Endodermal cell (in vitro differentiated cells): Measurements from ENCODE around the gene VKORC1. TPM values are rescaled to one million over a fixed set of nuclear protein-coding genes. Genes with fewer than 3 reads are reported as not detected.

Experiments used
- DNase-seq: peaks from one replicate; pipeline ENCODE4 v3.0.0-alpha.2; 2017
- H3K27ac ChIP-seq: 2 replicates; pipeline ENCODE4 v1.5.1; 2013; ENCODE audit warnings: mild to moderate bottlenecking, low read depth, low read length, moderate library complexity
- H3K27me3 ChIP-seq: 2 replicates; pipeline ENCODE4 v1.6.1; 2013; ENCODE audit warnings: mild to moderate bottlenecking, low read length, moderate library complexity; ENCODE audit not compliant: insufficient read depth, control insufficient read depth, poor library complexity, severe bottlenecking
- H3K36me3 ChIP-seq: 2 replicates; pipeline ENCODE4 v1.7.0; 2013; ENCODE audit warnings: mild to moderate bottlenecking, low read length, moderate library complexity; ENCODE audit not compliant: control insufficient read depth, insufficient read depth
- H3K4me1 ChIP-seq: one replicate; pipeline ENCODE4 v1.7.0; 2013; ENCODE audit warnings: low read length; ENCODE audit not compliant: control insufficient read depth, insufficient read depth
- H3K4me3 ChIP-seq: 2 replicates; pipeline ENCODE4 v1.5.1; 2013; ENCODE audit warnings: mild to moderate bottlenecking, low read length, moderate library complexity
- H3K9ac ChIP-seq: 2 replicates; pipeline ENCODE4 v1.6.1; 2013; ENCODE audit warnings: mild to moderate bottlenecking, low read length, moderate library complexity; ENCODE audit not compliant: poor library complexity, severe bottlenecking; ENCODE audit errors: extremely low read depth
- H3K9me3 ChIP-seq: 2 replicates; pipeline ENCODE4 v1.6.1; 2013; ENCODE audit warnings: mild to moderate bottlenecking, low read length, moderate library complexity; ENCODE audit not compliant: control insufficient read depth
- H3K27ac Mint-ChIP-seq: 2 replicates; pipeline ENCODE4 v1.8.0; 2020; ENCODE audit warnings: mixed read lengths
- H3K27me3 Mint-ChIP-seq: 2 replicates; pipeline ENCODE4 v1.8.0; 2021; ENCODE audit warnings: mild to moderate bottlenecking, mixed read lengths; ENCODE audit not compliant: insufficient read depth
- H3K36me3 Mint-ChIP-seq: 2 replicates; pipeline ENCODE4 v1.8.0; 2020; ENCODE audit warnings: low read depth, mixed read lengths
- H3K4me1 Mint-ChIP-seq: 2 replicates; pipeline ENCODE4 v1.8.0; 2020; ENCODE audit warnings: mixed read lengths
- H3K4me3 Mint-ChIP-seq: 2 replicates; pipeline ENCODE4 v1.8.0; 2020; ENCODE audit warnings: mild to moderate bottlenecking, moderate library complexity, mixed read lengths
- H3K9me3 Mint-ChIP-seq: 2 replicates; pipeline ENCODE4 v1.8.0; 2020; ENCODE audit warnings: mild to moderate bottlenecking, mixed read lengths
- WGBS, 2 experiments: methylation state at CpG; one replicate each; pipeline versions ENCODE4 v1.1.5 to v1.1.7; 2013; ENCODE audit warnings: missing lambda C conversion rate in 2 of 2, mixed read lengths in 1 of 2; ENCODE audit not compliant: insufficient coverage in 1 of 2, insufficient read length in 1 of 2; 5-methylcytosine and 5-hydroxymethylcytosine counted together
- total RNA-seq, 2 donors: library from RNA; stranded (reverse); fragmentation: NEBNext Ultra II Directional in 1 of 2; extraction: Animal tissue kit (Norgen Biotek cat#: 25700) in 1 of 2; gene quantifications; 2 replicates in 1 of 2; 3 replicates in 1 of 2; pipeline ENCODE4 v1.2.1, GENCODE V29; 2021
- TF ChIP-seq, protein P1 (sequence below): fragments of 200-600 bp; sonication (generic); conservative IDR thresholded peaks from 2 replicates; pipeline ENCODE4 v1.5.0; 2021; ENCODE audit warnings: antibody characterized with exemption, mild to moderate bottlenecking

Gene VKORC1
- total RNA-seq, 2 donors from 2014 or later = 53.7 to 63.0 TPM

DNA sequence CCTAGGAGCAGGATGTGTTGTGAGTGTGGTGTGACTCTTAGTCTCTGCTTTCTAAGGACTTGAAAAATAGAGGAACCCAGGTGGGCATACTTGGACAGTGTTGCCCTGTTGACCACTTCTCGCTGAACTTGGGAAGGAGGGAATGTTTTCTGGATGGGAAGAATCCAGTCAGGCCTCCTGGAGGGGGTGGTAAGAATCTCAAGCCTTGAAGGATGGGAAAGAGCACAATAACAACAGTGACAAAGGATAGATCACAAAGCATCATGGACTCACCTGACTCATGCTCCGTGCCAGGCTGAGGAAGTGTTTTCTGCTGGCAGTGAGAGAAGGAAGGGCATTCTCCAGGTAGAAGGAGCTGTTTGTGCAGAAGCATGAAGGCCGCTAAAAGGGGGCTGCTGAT, 31.2 kb upstream of the VKORC1 start:
- WGBS, 2 experiments = 94 to 100% methylated on average over 3 of the region's 3 CpGs
- no peak overlapping the region for H3K27ac Mint-ChIP-seq
- H3K9me3 Mint-ChIP-seq = no peaks in the 10 kb centered on the region
- Histone ChIP-seq H3K9ac (no peak overlapping the region), H3K4me1 (no peaks in the 10 kb centered on the region), H3K27ac (no peak overlapping the region), H3K4me3 (no peak overlapping the region), H3K9me3 (no peaks in the 10 kb centered on the region), H3K36me3 (peaks cover 26% of the 10 kb centered on the region), H3K27me3 (no peaks in the 10 kb centered on the region)
- DNase-seq = no peak
- H3K4me1 Mint-ChIP-seq = no peaks in the 10 kb centered on the region
- no peaks in the 10 kb centered on the region for H3K27me3 Mint-ChIP-seq
- TF ChIP-seq, protein P1, sequence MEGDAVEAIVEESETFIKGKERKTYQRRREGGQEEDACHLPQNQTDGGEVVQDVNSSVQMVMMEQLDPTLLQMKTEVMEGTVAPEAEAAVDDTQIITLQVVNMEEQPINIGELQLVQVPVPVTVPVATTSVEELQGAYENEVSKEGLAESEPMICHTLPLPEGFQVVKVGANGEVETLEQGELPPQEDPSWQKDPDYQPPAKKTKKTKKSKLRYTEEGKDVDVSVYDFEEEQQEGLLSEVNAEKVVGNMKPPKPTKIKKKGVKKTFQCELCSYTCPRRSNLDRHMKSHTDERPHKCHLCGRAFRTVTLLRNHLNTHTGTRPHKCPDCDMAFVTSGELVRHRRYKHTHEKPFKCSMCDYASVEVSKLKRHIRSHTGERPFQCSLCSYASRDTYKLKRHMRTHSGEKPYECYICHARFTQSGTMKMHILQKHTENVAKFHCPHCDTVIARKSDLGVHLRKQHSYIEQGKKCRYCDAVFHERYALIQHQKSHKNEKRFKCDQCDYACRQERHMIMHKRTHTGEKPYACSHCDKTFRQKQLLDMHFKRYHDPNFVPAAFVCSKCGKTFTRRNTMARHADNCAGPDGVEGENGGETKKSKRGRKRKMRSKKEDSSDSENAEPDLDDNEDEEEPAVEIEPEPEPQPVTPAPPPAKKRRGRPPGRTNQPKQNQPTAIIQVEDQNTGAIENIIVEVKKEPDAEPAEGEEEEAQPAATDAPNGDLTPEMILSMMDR = no peak
- H3K4me3 Mint-ChIP-seq = no peak overlapping the region
- H3K36me3 Mint-ChIP-seq = peaks cover 29% of the 10 kb centered on the region

DNA sequence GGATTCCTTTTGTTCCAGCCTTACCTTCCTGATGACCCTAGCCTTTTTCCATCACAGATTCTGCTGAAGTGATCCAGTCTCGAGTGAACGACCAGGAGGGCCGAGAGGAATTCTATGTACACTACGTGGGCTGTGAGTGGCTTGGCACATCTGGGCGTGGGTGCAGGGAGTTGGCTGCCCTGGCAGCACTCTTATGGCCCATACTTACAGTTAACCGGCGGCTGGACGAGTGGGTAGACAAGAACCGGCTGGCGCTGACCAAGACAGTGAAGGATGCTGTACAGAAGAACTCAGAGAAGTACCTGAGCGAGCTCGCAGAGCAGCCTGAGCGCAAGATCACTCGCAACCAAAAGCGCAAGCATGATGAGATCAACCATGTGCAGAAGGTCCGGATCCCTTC, 25.5 kb upstream of the VKORC1 start:
- no peak for DNase-seq
- Histone ChIP-seq H3K9me3 (no peaks in the 10 kb centered on the region), H3K4me3 (no peak overlapping the region), H3K27ac (no peak overlapping the region), H3K9ac (no peak overlapping the region), H3K36me3 (peaks cover 37% of the 10 kb centered on the region), H3K4me1 (no peaks in the 10 kb centered on the region), H3K27me3 (no peaks in the 10 kb centered on the region)
- H3K27me3 Mint-ChIP-seq = no peaks in the 10 kb centered on the region
- no peak overlapping the region for H3K4me3 Mint-ChIP-seq
- peaks cover 38% of the 10 kb centered on the region for H3K36me3 Mint-ChIP-seq
- 96 to 97% methylated on average over 16 of the region's 16 CpGs for WGBS, 2 experiments
- no peak overlapping the region for H3K27ac Mint-ChIP-seq
- TF ChIP-seq, protein P1 = no peak
- no peaks in the 10 kb centered on the region for H3K9me3 Mint-ChIP-seq
- peaks cover 7% of the 10 kb centered on the region for H3K4me1 Mint-ChIP-seq

DNA sequence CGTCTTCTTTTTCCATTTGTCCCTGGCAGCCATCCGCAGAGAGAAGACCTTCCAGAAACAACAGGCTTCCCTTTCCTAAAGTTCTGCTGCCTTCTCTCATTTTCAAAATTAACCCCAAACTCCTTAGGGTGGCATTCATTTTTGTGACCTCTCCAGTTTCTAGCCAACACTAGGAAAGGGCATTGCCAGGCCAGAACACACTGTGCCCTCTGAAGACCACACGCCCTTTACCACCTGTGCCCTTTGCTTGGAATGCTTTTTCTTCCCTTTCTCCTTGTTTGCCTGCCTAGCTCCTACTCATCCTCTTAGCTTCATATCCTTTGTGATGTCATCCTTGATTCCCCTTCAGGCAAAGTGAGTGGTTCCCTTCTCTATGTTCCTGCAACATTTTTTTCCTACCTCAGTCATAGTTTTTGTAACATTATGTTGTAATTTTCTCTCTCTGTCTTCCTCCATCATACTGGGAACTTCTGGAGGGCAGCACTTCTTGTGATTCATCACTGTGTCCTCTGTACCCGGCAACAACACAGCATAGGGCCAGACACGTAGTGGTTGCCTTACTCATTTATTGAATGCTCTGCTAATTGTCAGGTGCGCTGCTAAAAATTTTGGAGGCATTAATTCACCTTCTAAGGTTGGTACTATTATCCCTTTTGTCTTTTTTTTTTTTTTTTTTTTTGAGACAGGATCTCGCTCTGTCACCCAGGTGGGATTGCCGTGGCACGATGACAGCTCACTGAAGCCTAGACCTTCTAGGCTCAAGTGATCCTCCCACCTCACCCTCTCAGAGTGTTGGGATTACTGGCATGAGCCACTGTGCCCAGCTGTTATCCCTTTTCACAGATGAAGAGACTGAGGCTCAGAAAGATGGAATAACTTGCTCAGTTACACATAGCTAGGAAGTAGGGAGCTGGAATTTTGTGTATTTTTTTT, 23.9 kb upstream of the VKORC1 start:
- Histone ChIP-seq H3K27ac (peak overlapping the region; percentile 61), H3K4me3 (peak overlapping the region; percentile 89), H3K9me3 (no peaks in the 10 kb centered on the region), H3K36me3 (peaks cover 37% of the 10 kb centered on the region), H3K9ac (peak overlapping the region; percentile 63), H3K4me1 (no peaks in the 10 kb centered on the region), H3K27me3 (no peaks in the 10 kb centered on the region)
- Mint-ChIP-seq H3K9me3 (no peaks in the 10 kb centered on the region), H3K27ac (peak overlapping the region; percentile 95), H3K36me3 (peaks cover 34% of the 10 kb centered on the region), H3K4me3 (peak overlapping the region; percentile 79), H3K27me3 (no peaks in the 10 kb centered on the region), H3K4me1 (peaks cover 7% of the 10 kb centered on the region)
- WGBS, 2 experiments = 72 to 79% methylated on average over 8 to 9 of the region's 9 CpGs
- no peak for DNase-seq
- TF ChIP-seq, protein P1 = no peak
